ENCODE results near the gene TTC34.

The TTC34 gene

GRCh38 chr1:2807036-2807435 is 5.5 kb upstream of the TTC34 start:
- no peaks in the 10 kb centered on the region for H3K4me1 ChIP-seq (ENCODE audit: insufficient read depth, low read length, poor library complexity, severe bottlenecking)
- H3F3A ChIP-seq (ENCODE audit: low read depth): no peaks in the 10 kb centered on the region
- H3K9me2 ChIP-seq (replicated peaks; ENCODE audit: low read depth, low read length): no peaks in the 10 kb centered on the region
- no peak overlapping the region for H3K4me3 ChIP-seq (ENCODE audit: low read length, poor library complexity, severe bottlenecking)
- no peaks in the 10 kb centered on the region for H3K27me3 ChIP-seq (ENCODE audit: insufficient read depth, low read length, poor library complexity, severe bottlenecking)
- H3K9me3 ChIP-seq (ENCODE audit: insufficient read depth, low read depth, low read length): no peaks in the 10 kb centered on the region
- no peaks in the 10 kb centered on the region for H3K36me3 ChIP-seq (ENCODE audit: insufficient read depth, low read length)
- no peak overlapping the region for H2AFZ ChIP-seq (ENCODE audit: low read length)
- H4K20me1 ChIP-seq (ENCODE audit: insufficient read depth, low read length, poor library complexity, severe bottlenecking): no peaks in the 10 kb centered on the region
- TF ChIP-seq EZH2phosphoT487 (IDR thresholded peaks at IDR 0.05; ENCODE audit: borderline replicate concordance) (no peak), CTCF (conservative IDR thresholded peaks at IDR 0.05; ENCODE audit: low read length) (no peak)
- no peaks in the 10 kb centered on the region for H3K79me2 ChIP-seq (ENCODE audit: insufficient read depth, low read length)
- no peak overlapping the region for H3K9ac ChIP-seq (ENCODE audit: low read depth, low read length, poor library complexity, severe bottlenecking)
- H3K4me2 ChIP-seq (ENCODE audit: low read depth, low read length, poor library complexity, severe bottlenecking): no peak overlapping the region

GRCh38 chr1:2806591-2806990 is 5.1 kb upstream of the TTC34 start:
- Histone ChIP-seq H3K9me3 (ENCODE audit: insufficient read depth, low read depth, low read length) (no peaks in the 10 kb centered on the region), H3K27me3 (ENCODE audit: insufficient read depth, low read length, poor library complexity, severe bottlenecking) (no peaks in the 10 kb centered on the region), H3F3A (ENCODE audit: low read depth) (no peaks in the 10 kb centered on the region), H3K79me2 (ENCODE audit: insufficient read depth, low read length) (no peaks in the 10 kb centered on the region), H2AFZ (ENCODE audit: low read length) (no peak overlapping the region), H3K9me2 (replicated peaks; ENCODE audit: low read depth, low read length) (no peaks in the 10 kb centered on the region), H3K4me2 (ENCODE audit: low read depth, low read length, poor library complexity, severe bottlenecking) (no peak overlapping the region), H4K20me1 (ENCODE audit: insufficient read depth, low read length, poor library complexity, severe bottlenecking) (no peaks in the 10 kb centered on the region), H3K4me3 (ENCODE audit: low read length, poor library complexity, severe bottlenecking) (no peak overlapping the region), H3K9ac (ENCODE audit: low read depth, low read length, poor library complexity, severe bottlenecking) (no peak overlapping the region), H3K36me3 (ENCODE audit: insufficient read depth, low read length) (no peaks in the 10 kb centered on the region), H3K4me1 (ENCODE audit: insufficient read depth, low read length, poor library complexity, severe bottlenecking) (no peaks in the 10 kb centered on the region)
- TF ChIP-seq EZH2phosphoT487 (IDR thresholded peaks at IDR 0.05; ENCODE audit: borderline replicate concordance): no peak
- TF ChIP-seq CTCF (conservative IDR thresholded peaks at IDR 0.05; ENCODE audit: low read length): no peak

- Histone ChIP-seq H2AFZ (ENCODE audit: low read length) (no peak overlapping the region), H3K4me2 (ENCODE audit: low read depth, low read length, poor library complexity, severe bottlenecking) (no peak overlapping the region), H3K4me3 (ENCODE audit: low read length, poor library complexity, severe bottlenecking) (no peak overlapping the region), H3K79me2 (ENCODE audit: insufficient read depth, low read length) (no peaks in the 10 kb centered on the region), H3F3A (ENCODE audit: low read depth) (no peaks in the 10 kb centered on the region), H3K4me1 (ENCODE audit: insufficient read depth, low read length, poor library complexity, severe bottlenecking) (no peaks in the 10 kb centered on the region), H3K9ac (ENCODE audit: low read depth, low read length, poor library complexity, severe bottlenecking) (no peak overlapping the region), H3K9me2 (replicated peaks; ENCODE audit: low read depth, low read length) (no peaks in the 10 kb centered on the region), H4K20me1 (ENCODE audit: insufficient read depth, low read length, poor library complexity, severe bottlenecking) (no peaks in the 10 kb centered on the region), H3K27me3 (ENCODE audit: insufficient read depth, low read length, poor library complexity, severe bottlenecking) (no peaks in the 10 kb centered on the region), H3K9me3 (ENCODE audit: insufficient read depth, low read depth, low read length) (no peaks in the 10 kb centered on the region), H3K36me3 (ENCODE audit: insufficient read depth, low read length) (no peaks in the 10 kb centered on the region)
- TF ChIP-seq CTCF (conservative IDR thresholded peaks at IDR 0.05; ENCODE audit: low read length): no peak
- TF ChIP-seq EZH2phosphoT487 (IDR thresholded peaks at IDR 0.05; ENCODE audit: borderline replicate concordance): no peak
Observed at GRCh38 chr1:2805801-2806430, 4.4 kb upstream of the TTC34 start.

Data from Loucy (cell line).